GM21526 (cell line): ENCODE data around the gene ERVFRD-1.
"Not testable (repeated sequence)": the region's sequence is repeated elsewhere in the genome, so short reads cannot be mapped to it uniquely, and the experiment has no call there.

Source experiments
- ATAC-seq: cut with Tn5 transposase; IDR thresholded peaks from one replicate; pipeline ENCODE4 v1.9.1; 2021; ENCODE audit warnings: moderate library complexity; ENCODE audit not compliant: unreplicated experiment, low FRiP score

ERVFRD-1 gene

GRCh38 chr6:11092668-11093375 lies 18.7 kb downstream of the ERVFRD-1 start:
- ATAC-seq, result peak; percentile 44

- not testable (repeated sequence) for ATAC-seq
These were observed 20.4 kb downstream of the ERVFRD-1 start for GRCh38 chr6:11091141-11091540.

DNA sequence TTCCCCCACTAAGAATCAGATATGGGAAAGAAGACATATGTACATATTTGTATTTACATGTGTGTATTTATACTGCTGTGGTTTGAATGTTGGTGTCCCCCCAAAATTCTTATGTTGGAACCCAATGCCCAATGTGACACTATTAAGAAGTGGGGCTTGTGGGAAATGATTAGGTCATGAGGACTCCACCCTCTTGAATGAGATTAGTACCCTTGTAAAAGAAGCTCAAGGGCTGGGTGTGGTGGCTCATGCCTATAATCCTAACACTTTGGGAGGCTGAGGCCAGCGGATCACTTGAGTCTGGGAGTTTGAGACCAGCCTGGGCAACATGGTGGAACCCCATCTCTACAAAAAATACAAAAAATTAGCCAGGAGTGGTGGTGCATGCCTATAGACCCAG lies 21.8 kb downstream of the ERVFRD-1 start:
- no peak for ATAC-seq

DNA sequence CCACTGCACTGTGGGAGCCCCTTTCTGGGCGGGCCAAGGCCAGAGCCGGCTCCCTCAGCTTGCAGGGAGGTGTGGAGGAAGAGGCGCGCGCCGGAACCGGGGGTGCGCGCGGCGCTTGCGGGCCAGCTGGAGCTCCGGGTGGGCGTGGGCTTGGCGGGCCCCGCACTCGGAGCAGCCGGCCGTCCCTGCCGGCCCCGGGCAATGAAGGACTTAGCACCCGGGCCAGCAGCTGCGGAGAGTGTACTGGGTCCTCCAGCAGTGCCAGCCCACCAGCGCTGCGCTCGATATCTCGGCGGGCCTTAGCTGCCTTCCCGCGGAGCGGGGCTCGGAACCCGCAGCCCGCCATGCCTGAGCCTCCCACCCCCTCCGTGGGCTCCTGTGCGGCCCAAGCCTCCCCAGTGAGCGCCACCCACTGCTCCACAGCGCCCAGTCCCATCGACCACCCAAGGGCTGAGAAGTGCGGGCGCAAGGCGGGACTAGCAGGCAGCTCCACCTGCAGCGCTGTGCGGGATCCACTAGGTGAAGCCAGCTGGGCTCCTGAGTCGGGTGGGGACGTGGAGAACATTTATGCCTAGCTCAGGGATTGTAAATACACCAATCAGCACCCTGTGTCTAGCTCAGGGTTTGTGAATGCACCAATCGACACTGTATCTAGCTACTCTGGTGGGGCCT lies 24.2 kb downstream of the ERVFRD-1 start:
- not testable (repeated sequence) for ATAC-seq

GRCh38 chr6:11085758-11086435 lies 25.6 kb downstream of the ERVFRD-1 start:
- ATAC-seq, result no peak

GRCh38 chr6:11083956-11084355 lies 27.6 kb downstream of the ERVFRD-1 start:
- no peak for ATAC-seq

- no peak for ATAC-seq
These were observed 28.0 kb downstream of the ERVFRD-1 start for GRCh38 chr6:11083491-11083890.

DNA sequence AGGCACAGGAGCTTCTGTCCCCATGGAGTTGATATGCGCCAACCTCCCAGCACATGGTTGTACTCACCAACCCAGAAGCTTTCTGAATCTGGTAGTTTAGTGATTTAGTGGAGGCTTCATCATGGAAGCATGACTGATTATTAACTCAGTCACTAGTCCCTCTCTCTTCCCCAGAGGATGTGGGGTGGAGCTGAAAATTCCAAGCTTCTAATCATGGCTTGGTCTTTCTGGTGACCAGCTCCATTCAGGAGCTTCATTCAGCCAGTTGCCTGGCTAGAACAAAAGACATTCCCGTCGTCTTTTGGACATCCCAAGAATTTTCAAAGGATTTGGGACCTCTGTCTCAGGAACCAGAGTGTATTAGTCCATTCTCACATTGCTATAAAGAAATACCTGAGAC lies 31.2 kb downstream of the ERVFRD-1 start:
- ATAC-seq, result no peak

DNA sequence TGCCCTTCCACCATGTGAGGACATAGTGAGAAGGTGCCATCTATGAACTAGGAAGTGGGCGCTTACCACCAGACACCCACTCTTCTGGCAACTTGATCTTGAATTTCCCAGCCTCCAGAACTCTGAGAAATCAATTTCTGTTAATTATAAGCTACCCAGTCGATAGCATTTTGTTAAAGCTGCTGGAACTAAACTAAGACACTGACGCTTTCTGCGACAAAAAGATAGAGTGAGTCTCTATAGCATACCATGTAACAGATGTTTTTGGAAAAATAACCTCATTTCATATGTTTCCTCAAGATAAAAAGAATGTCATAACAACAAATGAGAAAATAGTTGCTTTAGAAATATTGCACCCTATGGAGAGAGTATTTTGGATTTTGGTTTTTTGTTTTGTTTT lies 33.3 kb downstream of the ERVFRD-1 start:
- no peak for ATAC-seq

GRCh38 chr6:11076540-11076939 lies 35.0 kb downstream of the ERVFRD-1 start:
- ATAC-seq, result no peak

DNA sequence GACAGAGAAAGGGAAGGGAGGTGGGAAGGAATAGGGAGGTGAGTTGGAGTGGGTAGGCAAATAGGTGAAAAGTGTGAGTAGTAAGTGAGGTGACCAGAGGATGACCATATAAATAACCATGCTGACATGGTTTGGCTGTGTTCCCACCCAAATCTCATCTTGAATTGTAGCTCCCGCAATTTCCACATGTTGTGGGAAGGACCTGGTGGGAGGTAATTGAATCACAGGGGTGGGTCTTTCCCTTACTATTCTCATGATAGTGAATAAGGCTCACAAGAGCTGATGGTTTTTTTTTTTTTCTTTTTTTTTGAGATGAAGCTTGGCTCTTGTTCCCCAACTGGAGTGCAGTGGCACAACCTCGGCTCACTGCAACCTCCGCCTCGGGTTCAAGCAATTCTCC lies 39.4 kb downstream of the ERVFRD-1 start:
- ATAC-seq, result no peak

- no peak for ATAC-seq
These were observed 41.8 kb downstream of the ERVFRD-1 start for GRCh38 chr6:11069760-11070159.

GRCh38 chr6:11067348-11067747 lies 44.2 kb downstream of the ERVFRD-1 start:
- no peak for ATAC-seq

GRCh38 chr6:11066505-11067347 lies 44.8 kb downstream of the ERVFRD-1 start:
- ATAC-seq, result no peak

- ATAC-seq, result no peak
These were observed 45.9 kb downstream of the ERVFRD-1 start for GRCh38 chr6:11065436-11066202.

DNA sequence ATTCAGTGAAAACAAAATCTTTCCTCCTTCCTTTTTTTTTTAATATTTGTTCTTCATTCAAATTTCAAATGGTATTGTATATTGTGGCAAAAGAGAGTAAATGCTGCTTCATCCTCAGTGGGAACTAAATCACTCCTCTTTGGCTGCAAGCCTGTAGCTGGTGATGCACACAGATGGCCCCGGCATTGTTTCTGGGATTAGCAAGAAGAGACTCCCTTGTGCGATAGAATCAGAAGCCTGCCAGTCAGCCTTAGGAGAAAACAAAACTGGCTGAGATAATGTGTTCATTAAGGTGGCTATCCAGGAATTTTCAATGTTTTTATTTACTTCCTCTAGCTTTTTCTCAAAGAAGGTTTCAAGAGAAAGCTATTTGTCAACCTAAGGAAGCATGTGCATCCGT lies 46.7 kb downstream of the ERVFRD-1 start:
- no peak for ATAC-seq

- no peak for ATAC-seq
These were observed 48.8 kb downstream of the ERVFRD-1 start for GRCh38 chr6:11062715-11063114.

- ATAC-seq, result no peak
These were observed 49.4 kb downstream of the ERVFRD-1 start for GRCh38 chr6:11062083-11062482.

DNA sequence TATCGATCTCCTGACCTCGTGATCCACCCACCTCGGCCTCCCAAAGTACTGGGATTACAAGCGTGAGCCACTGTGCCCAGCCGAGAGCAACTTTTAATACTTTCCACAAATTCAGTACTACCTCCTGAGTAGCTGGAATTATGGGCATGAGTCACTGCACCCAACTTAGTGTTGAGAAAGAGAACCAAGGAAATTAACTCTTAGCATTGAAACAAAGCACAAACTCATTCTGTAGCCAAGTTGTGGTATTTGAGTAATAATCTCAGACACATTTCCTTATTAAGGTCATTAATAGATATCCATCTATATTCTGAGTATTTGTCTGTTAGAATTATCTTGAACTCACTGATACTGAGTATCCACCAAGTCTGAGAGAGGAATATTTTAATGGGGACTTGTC lies 53.1 kb downstream of the ERVFRD-1 start:
- ATAC-seq, result no peak

- ATAC-seq, result no peak
These were observed 54.7 kb downstream of the ERVFRD-1 start for GRCh38 chr6:11056871-11057270.
